ENCODE measurements around the gene ST6GALNAC6. TPM values are rescaled to one million over a fixed set of nuclear protein-coding genes. Genes with fewer than 3 reads are reported as not detected.

Gene ST6GALNAC6
- polyA plus RNA-seq, 1 donor from 2014 or later, result 44.2 TPM

GRCh38 chr9:127912296-127912695 lies 12.9 kb upstream of the ST6GALNAC6 start:
- Histone ChIP-seq H3K4me2 (ENCODE audit: low read length) (no peak overlapping the region), H3K9me2 (ENCODE audit: insufficient read depth, low read length) (no peaks in the 10 kb centered on the region), H3K9me3 (ENCODE audit: low read length) (no peaks in the 10 kb centered on the region), H3K79me2 (replicated peaks; ENCODE audit: insufficient read depth, low read length) (no peaks in the 10 kb centered on the region), H3K27me3 (ENCODE audit: insufficient read depth, low read depth, low read length) (no peaks in the 10 kb centered on the region), H3F3A (ENCODE audit: insufficient read depth, low read length, poor library complexity, severe bottlenecking) (no peaks in the 10 kb centered on the region), H3K36me3 (ENCODE audit: insufficient read depth, low read length) (no peaks in the 10 kb centered on the region), H4K20me1 (ENCODE audit: insufficient read depth) (no peaks in the 10 kb centered on the region), H3K27ac (ENCODE audit: low read length) (no peak overlapping the region), H2AFZ (ENCODE audit: low read depth, low read length) (no peak overlapping the region), H3K4me3 (ENCODE audit: low read length) (no peak overlapping the region), H3K9ac (ENCODE audit: low read length) (no peak overlapping the region)
- no peak for TF ChIP-seq EZH2 (IDR thresholded peaks at IDR 0.05; ENCODE audit: borderline replicate concordance, insufficient read depth, low read length, poor library complexity, severe bottlenecking)
- no peak for TF ChIP-seq POLR2AphosphoS5 (IDR thresholded peaks at IDR 0.05)
- TF ChIP-seq REST (IDR thresholded peaks at IDR 0.05; ENCODE audit: borderline replicate concordance), result no peak
- TF ChIP-seq CTCF (IDR thresholded peaks at IDR 0.05; ENCODE audit: poor library complexity, severe bottlenecking), result no peak
- no peak for TF ChIP-seq SMC3 (conservative IDR thresholded peaks at IDR 0.05; ENCODE audit: poor library complexity)
- no peak for TF ChIP-seq MXI1 (conservative IDR thresholded peaks at IDR 0.05; ENCODE audit: poor library complexity, severe bottlenecking)
- TF ChIP-seq RAD21 (conservative IDR thresholded peaks at IDR 0.05), result no peak

- Histone ChIP-seq H3K27me3 (ENCODE audit: insufficient read depth, low read depth, low read length) (no peaks in the 10 kb centered on the region), H3K9me3 (ENCODE audit: low read length) (no peaks in the 10 kb centered on the region), H3K79me2 (replicated peaks; ENCODE audit: insufficient read depth, low read length) (no peaks in the 10 kb centered on the region), H3K9ac (ENCODE audit: low read length) (no peak overlapping the region), H3K36me3 (ENCODE audit: insufficient read depth, low read length) (no peaks in the 10 kb centered on the region), H3K27ac (ENCODE audit: low read length) (no peak overlapping the region), H3F3A (ENCODE audit: insufficient read depth, low read length, poor library complexity, severe bottlenecking) (no peaks in the 10 kb centered on the region), H3K4me2 (ENCODE audit: low read length) (no peak overlapping the region), H3K4me3 (ENCODE audit: low read length) (no peak overlapping the region), H3K9me2 (ENCODE audit: insufficient read depth, low read length) (no peaks in the 10 kb centered on the region), H4K20me1 (ENCODE audit: insufficient read depth) (no peaks in the 10 kb centered on the region), H2AFZ (ENCODE audit: low read depth, low read length) (no peak overlapping the region)
- no peak for TF ChIP-seq MXI1 (conservative IDR thresholded peaks at IDR 0.05; ENCODE audit: poor library complexity, severe bottlenecking)
- TF ChIP-seq TAF1 (IDR thresholded peaks at IDR 0.05; ENCODE audit: low read depth), result no peak
- TF ChIP-seq RAD21 (conservative IDR thresholded peaks at IDR 0.05), result peak; percentile 71
- TF ChIP-seq SMC3 (conservative IDR thresholded peaks at IDR 0.05; ENCODE audit: poor library complexity), result peak; percentile 65
- TF ChIP-seq REST (IDR thresholded peaks at IDR 0.05; ENCODE audit: borderline replicate concordance), result peak; percentile 64
- peak; percentile 69 for TF ChIP-seq CTCF (IDR thresholded peaks at IDR 0.05; ENCODE audit: poor library complexity, severe bottlenecking)
- TF ChIP-seq EP300 (conservative IDR thresholded peaks at IDR 0.05; ENCODE audit: poor library complexity, severe bottlenecking), result no peak
- no peak for TF ChIP-seq EZH2 (IDR thresholded peaks at IDR 0.05; ENCODE audit: borderline replicate concordance, insufficient read depth, low read length, poor library complexity, severe bottlenecking)
Observed at GRCh38 chr9:127910613-127911205, 11.3 kb upstream of the ST6GALNAC6 start.

Measured in neural cell (in vitro differentiated cells).